ENCODE data around the gene RTL10.

GRCh38 chr22:19852177-19852781, 2.4 kb downstream of the RTL10 start:
- TF ChIP-seq CTCF (IDR thresholded peaks at IDR 0.05 in 4 of 5, conservative IDR thresholded peaks at IDR 0.05 in 1 of 5): no peak
- no peak for TF ChIP-seq POLR2A (IDR thresholded peaks at IDR 0.05)

Data from gastrocnemius medialis (tissue), 4 donors.